Parathyroid adenoma (tissue), 2 donors: ENCODE measurements around the gene ITGAD.

Experiments used
- H2AFZ ChIP-seq: fragments of 300-600 bp; sonication (generic); one replicate; pipeline ENCODE4 v1.7.0; 2017; ENCODE audit warnings: antibody characterized with exemption, mild to moderate bottlenecking
- H3K27ac ChIP-seq: fragments of 300-600 bp; sonication (generic); one replicate; pipeline ENCODE4 v1.7.0; 2017
- H3K27me3 ChIP-seq: fragments of 300-600 bp; sonication (generic); one replicate; pipeline ENCODE4 v1.7.0; 2017; ENCODE audit warnings: low read length; ENCODE audit not compliant: control insufficient read depth, insufficient read depth
- H3K36me3 ChIP-seq: fragments of 300-600 bp; sonication (generic); one replicate; pipeline ENCODE4 v1.7.0; 2017; ENCODE audit warnings: low read length; ENCODE audit not compliant: control insufficient read depth, insufficient read depth
- H3K4me1 ChIP-seq: fragments of 300-600 bp; sonication (generic); one replicate; pipeline ENCODE4 v1.7.0; 2017; ENCODE audit warnings: control low read depth
- H3K4me2 ChIP-seq: fragments of 300-600 bp; sonication (generic); one replicate; pipeline ENCODE4 v1.7.0; 2017; ENCODE audit warnings: low read length
- H3K4me3 ChIP-seq: fragments of 300-600 bp; sonication (generic); one replicate; pipeline ENCODE4 v1.7.0; 2017; ENCODE audit warnings: low read depth, low read length
- H3K79me2 ChIP-seq: fragments of 300-600 bp; sonication (generic); one replicate; pipeline ENCODE4 v1.7.0; 2017; ENCODE audit warnings: control low read depth
- H3K9ac ChIP-seq: fragments of 300-600 bp; sonication (generic); one replicate; pipeline ENCODE4 v1.7.0; 2017; ENCODE audit warnings: mild to moderate bottlenecking
- H3K9me3 ChIP-seq: fragments of 300-600 bp; sonication (generic); one replicate; pipeline ENCODE4 v1.7.0; 2017; ENCODE audit warnings: low read length; ENCODE audit not compliant: control insufficient read depth
- TF ChIP-seq, protein P1 (sequence below): fragments of 300-600 bp; sonication (generic); IDR thresholded peaks from one replicate; pipeline ENCODE4 v1.7.0; 2017; ENCODE audit warnings: antibody characterized with exemption, mild to moderate bottlenecking
- donor health status: primary hyperparathyroidism.

Gene ITGAD

DNA sequence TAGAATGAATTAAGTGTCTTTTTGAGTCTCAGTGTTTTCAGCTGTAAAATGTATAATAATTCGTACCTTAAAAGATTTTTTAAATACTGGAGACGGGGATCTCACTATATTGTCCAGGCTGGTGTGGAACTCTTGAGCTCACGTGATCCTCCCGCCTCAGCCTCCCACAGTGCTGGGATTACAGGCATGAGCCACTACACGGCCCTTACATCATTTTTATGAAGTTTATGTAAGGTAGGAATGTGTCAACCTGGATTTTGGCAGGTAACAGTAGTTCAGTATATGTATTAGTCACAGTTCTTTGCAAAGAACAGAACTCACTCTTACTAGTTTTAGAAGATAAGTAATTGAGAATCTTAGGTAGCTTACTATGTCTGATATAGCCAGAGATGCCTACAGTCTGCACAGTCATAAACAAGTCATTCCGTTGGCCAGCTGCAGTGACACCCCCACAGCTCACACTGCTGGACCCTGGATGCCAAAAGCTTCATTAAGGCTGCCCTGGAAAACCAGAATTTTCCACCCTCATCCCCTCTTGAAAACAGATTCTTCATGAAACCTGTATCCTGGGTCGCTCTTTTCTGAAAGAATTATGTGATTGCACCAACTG is 35.6 kb downstream of the ITGAD start:
- TF ChIP-seq, protein P1, sequence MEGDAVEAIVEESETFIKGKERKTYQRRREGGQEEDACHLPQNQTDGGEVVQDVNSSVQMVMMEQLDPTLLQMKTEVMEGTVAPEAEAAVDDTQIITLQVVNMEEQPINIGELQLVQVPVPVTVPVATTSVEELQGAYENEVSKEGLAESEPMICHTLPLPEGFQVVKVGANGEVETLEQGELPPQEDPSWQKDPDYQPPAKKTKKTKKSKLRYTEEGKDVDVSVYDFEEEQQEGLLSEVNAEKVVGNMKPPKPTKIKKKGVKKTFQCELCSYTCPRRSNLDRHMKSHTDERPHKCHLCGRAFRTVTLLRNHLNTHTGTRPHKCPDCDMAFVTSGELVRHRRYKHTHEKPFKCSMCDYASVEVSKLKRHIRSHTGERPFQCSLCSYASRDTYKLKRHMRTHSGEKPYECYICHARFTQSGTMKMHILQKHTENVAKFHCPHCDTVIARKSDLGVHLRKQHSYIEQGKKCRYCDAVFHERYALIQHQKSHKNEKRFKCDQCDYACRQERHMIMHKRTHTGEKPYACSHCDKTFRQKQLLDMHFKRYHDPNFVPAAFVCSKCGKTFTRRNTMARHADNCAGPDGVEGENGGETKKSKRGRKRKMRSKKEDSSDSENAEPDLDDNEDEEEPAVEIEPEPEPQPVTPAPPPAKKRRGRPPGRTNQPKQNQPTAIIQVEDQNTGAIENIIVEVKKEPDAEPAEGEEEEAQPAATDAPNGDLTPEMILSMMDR: no peak
- H3K27ac ChIP-seq: no peak overlapping the region
- no peaks in the 10 kb centered on the region for H3K36me3 ChIP-seq
- H3K9ac ChIP-seq: no peak overlapping the region
- H3K79me2 ChIP-seq: no peaks in the 10 kb centered on the region
- H3K9me3 ChIP-seq: no peaks in the 10 kb centered on the region
- H3K4me1 ChIP-seq: peaks cover 2% of the 10 kb centered on the region
- peak overlapping the region; percentile 55 for H3K4me2 ChIP-seq
- no peaks in the 10 kb centered on the region for H3K27me3 ChIP-seq
- no peak overlapping the region for H3K4me3 ChIP-seq
- no peak overlapping the region for H2AFZ ChIP-seq

DNA sequence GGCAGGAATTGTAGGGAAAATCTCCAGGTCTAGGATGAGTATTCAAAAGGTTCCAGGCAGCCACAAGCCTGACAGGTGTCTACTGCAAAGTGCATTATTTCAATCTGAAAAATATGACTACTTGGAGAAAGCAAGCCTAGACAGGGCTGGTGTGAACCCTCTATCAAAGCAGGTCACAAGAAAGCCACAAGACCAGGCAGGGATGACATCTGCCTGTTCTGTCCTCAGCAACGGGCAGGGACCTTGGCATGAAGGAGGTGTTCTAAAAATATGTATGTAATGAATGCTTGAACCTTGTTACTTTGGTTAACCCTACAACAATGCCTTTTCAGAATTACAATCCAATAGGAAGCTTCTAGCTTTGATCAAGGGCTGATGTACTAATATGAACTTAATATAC is 36.2 kb downstream of the ITGAD start:
- Histone ChIP-seq H3K4me2 (no peak overlapping the region), H3K36me3 (no peaks in the 10 kb centered on the region), H3K27ac (no peak overlapping the region), H3K4me1 (peaks cover 2% of the 10 kb centered on the region), H3K27me3 (no peaks in the 10 kb centered on the region), H3K9ac (no peak overlapping the region), H2AFZ (no peak overlapping the region), H3K79me2 (no peaks in the 10 kb centered on the region), H3K4me3 (no peak overlapping the region), H3K9me3 (no peaks in the 10 kb centered on the region)
- TF ChIP-seq, protein P1: no peak

DNA sequence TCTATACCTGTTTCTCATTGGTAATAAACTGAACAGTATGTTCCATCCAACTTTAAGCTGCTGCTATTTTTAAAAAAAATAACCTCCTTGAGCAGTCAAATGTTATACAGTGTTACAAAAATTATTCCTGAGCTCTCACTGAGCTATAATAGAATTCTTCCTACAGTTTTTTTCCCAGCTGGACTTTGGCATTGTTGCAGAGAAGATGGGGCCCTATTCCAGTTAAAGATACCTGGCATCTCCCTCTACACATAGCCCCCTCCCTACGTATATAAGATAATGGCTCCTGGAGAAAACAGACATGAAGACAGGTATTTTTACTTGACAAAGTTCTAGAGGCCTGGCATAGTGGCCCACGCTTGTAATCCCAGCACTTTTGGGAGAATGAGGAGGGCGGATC is 36.7 kb downstream of the ITGAD start:
- Histone ChIP-seq H3K9ac (no peak overlapping the region), H3K36me3 (no peaks in the 10 kb centered on the region), H2AFZ (no peak overlapping the region), H3K4me2 (no peak overlapping the region), H3K4me3 (no peak overlapping the region), H3K27ac (no peak overlapping the region), H3K79me2 (no peaks in the 10 kb centered on the region), H3K9me3 (no peaks in the 10 kb centered on the region), H3K27me3 (no peaks in the 10 kb centered on the region), H3K4me1 (peaks cover 2% of the 10 kb centered on the region)
- TF ChIP-seq, protein P1: no peak

DNA sequence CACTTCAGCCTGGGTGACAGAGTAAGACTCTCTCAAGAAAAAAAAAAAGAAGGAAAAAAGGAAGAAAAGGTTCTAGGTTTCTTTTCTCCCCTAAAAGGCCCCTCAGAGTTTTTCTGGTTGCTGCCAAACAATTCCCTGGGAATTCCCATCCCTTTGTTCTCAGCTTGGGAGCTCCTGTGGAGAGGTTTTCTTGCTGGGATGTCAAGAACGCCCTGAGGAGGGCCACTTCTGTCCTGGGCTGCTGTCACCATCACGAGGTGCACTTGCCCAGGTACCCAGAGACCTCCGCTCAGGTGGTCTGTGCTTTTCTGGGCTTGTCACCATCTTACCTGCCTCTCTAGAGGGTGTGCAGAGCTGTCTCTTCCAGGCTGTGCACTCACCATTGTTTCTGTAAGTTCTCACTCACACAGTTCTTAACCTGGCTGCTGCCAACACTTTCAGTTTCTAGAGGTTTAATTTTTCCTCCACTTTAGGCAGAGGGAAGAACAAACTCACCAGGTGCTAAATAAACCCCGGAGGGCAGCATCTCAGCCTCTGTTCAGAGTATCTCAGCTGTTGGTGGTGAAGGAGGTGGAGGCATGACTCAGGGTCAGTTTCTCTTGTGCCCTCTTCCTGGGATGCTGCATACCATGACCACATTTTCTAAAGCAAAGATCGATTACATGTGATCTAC is 37.4 kb downstream of the ITGAD start:
- Histone ChIP-seq H3K4me3 (no peak overlapping the region), H2AFZ (no peak overlapping the region), H3K27ac (no peak overlapping the region), H3K9me3 (no peaks in the 10 kb centered on the region), H3K4me1 (peaks cover 2% of the 10 kb centered on the region), H3K9ac (no peak overlapping the region), H3K79me2 (no peaks in the 10 kb centered on the region), H3K4me2 (no peak overlapping the region), H3K36me3 (no peaks in the 10 kb centered on the region), H3K27me3 (no peaks in the 10 kb centered on the region)
- TF ChIP-seq, protein P1: no peak
